H1 (cell line): Measurements from ENCODE around the gene SMLR1. TPM values are rescaled to one million over a fixed set of nuclear protein-coding genes. Genes with fewer than 3 reads are reported as not detected.

Experiments used
- BRCA1 ChIP-seq: IDR thresholded peaks from 2 replicates; pipeline ENCODE4 v1.6.1; 2012; ENCODE audit warnings: low read depth, low read length, improper control_type of control experiment
- CTCF ChIP-seq, 3 experiments: IDR thresholded peaks; 1 replicate in 2 of 3; 2 replicates in 1 of 3; pipeline versions ENCODE4 v1.5.1 to v1.6.1; 2011; ENCODE audit warnings: low read length in 3 of 3, mild to moderate bottlenecking in 3 of 3, inconsistent platforms in 2 of 3, low read depth in 1 of 3, moderate library complexity in 1 of 3; ENCODE audit not compliant: insufficient read depth in 1 of 3; ENCODE audit errors: control extremely low read depth in 1 of 3
- TCF12 ChIP-seq: IDR thresholded peaks from 2 replicates; pipeline ENCODE4 v1.6.1; 2011; ENCODE audit warnings: low read depth, mild to moderate bottlenecking, low read length
- polyA plus RNA-seq, 7 experiments: library from polyadenylated mRNA; depleted of rRNA in 3 of 7; stranded (reverse) in 5 of 7; unstranded in 2 of 7; fragments of >200 nt in 5 of 7; fragments of 200-250 nt in 2 of 7; gene quantifications; 1 replicate in 5 of 7; 2 replicates in 1 of 7; 4 replicates in 1 of 7; pipeline versions ENCODE4 v1.2.1 to v1.2.3, GENCODE V29; 2011 to 2013; ENCODE audit warnings: missing spikeins in 2 of 7, mixed read lengths in 2 of 7
- total RNA-seq: library from RNA; stranded (reverse); fragmentation: NEBNext Ultra II Directional; extraction: Animal tissue kit (Norgen Biotek cat#: 25700); gene quantifications from 2 replicates; pipeline ENCODE4 v1.2.1, GENCODE V29; 2021

Gene SMLR1
- total and polyA plus RNA-seq, 2 of the 8 experiments (the other 6 are each of a cell fraction or from before 2014, with no cell fraction given), result not detected

GRCh38 chr6:130825772-130826441 is 1.3 kb upstream of the SMLR1 start (continued):
- TF ChIP-seq CTCF (IDR thresholded peaks at IDR 0.05; ENCODE audit: control extremely low read depth in 1 of 3, insufficient read depth in 1 of 3, low read depth in 1 of 3, low read length in 3 of 3), result peak; percentile 29 to 54 (median 42); a peak in 3 of 4 replicates
- TF ChIP-seq BRCA1, result no peak
- TF ChIP-seq TCF12, result no peak
